IMR-90 (cell line): Measurements from ENCODE around the gene SLC25A26. TPM values are rescaled to one million over a fixed set of nuclear protein-coding genes. Genes with fewer than 3 reads are reported as not detected.

Experiments used
- ATAC-seq: fragments of 200-7000 bp; cut with Tn5 transposase; 2 replicates; pipeline ENCODE4 v1.9.1; 2020; ENCODE audit warnings: low read depth, mild to moderate bottlenecking, moderate library complexity
- BruUV-seq: library from RNA; stranded (reverse); fragments of 400-500 nt; replicated peaks from 2 replicates; lab custom pipeline; 2021; lab: Mats Ljungman, UMichigan
- CTCF ChIA-PET: fragments of 300-600 bp; formaldehyde crosslinking; extraction: SDS; loops from one replicate; lab custom pipeline; 2021; ENCODE audit warnings: antibody characterized with exemption; lab: Yijun Ruan, JAX
- POLR2A ChIA-PET: fragments of 300-600 bp; sonication (Branson Sonifier 250); formaldehyde crosslinking; loops from one replicate; lab custom pipeline; 2022; ENCODE audit warnings: antibody characterized with exemption; ENCODE audit not compliant: unreplicated experiment; lab: Charles Lee
- DNase-seq: peaks from one replicate; pipeline ENCODE4 v3.0.0; 2013
- H2AFZ ChIP-seq: replicated peaks from 2 replicates; pipeline ENCODE3; 2013; ENCODE audit warnings: low read length, mild to moderate bottlenecking; ENCODE audit not compliant: poor library complexity
- H2AK5ac ChIP-seq: 2 replicates; pipeline ENCODE4 v1.6.1; 2013; ENCODE audit warnings: low read depth, low read length, inconsistent platforms
- H2AK9ac ChIP-seq: replicated peaks from 2 replicates; pipeline ENCODE3; 2013; ENCODE audit warnings: mild to moderate bottlenecking, low read depth, low read length, moderate library complexity; ENCODE audit not compliant: poor library complexity
- H2BK120ac ChIP-seq: 2 replicates; pipeline ENCODE4 v1.6.1; 2013; ENCODE audit warnings: low read depth, low read length, inconsistent platforms
- H2BK15ac ChIP-seq: 3 replicates; pipeline ENCODE4 v1.6.1; 2013; ENCODE audit warnings: low read depth, low read length, inconsistent platforms
- H2BK20ac ChIP-seq: 2 replicates; pipeline ENCODE4 v1.6.1; 2013; ENCODE audit warnings: low read depth, mild to moderate bottlenecking, inconsistent platforms, low read length, moderate library complexity
- H2BK5ac ChIP-seq: 2 replicates; pipeline ENCODE4 v1.6.1; 2013; ENCODE audit warnings: mild to moderate bottlenecking, low read depth, low read length, inconsistent platforms; ENCODE audit not compliant: poor library complexity, severe bottlenecking
- H3K14ac ChIP-seq: replicated peaks from 2 replicates; pipeline ENCODE4 v1.6.1; 2013; ENCODE audit warnings: low read depth, low read length, inconsistent platforms
- H3K18ac ChIP-seq: 2 replicates; pipeline ENCODE4 v1.6.1; 2013; ENCODE audit warnings: low read depth, low read length, control low read depth
- H3K23ac ChIP-seq: 2 replicates; pipeline ENCODE4 v1.6.1; 2013; ENCODE audit warnings: low read depth, low read length, inconsistent platforms
- H3K27ac ChIP-seq: 2 replicates; pipeline ENCODE4 v1.5.1; 2013; ENCODE audit warnings: mild to moderate bottlenecking, control low read depth, low read length; ENCODE audit not compliant: insufficient read depth
- H3K27me3 ChIP-seq: 2 replicates; pipeline ENCODE4 v1.6.1; 2013; ENCODE audit warnings: low read length; ENCODE audit not compliant: control insufficient read depth, insufficient read depth
- H3K36me3 ChIP-seq: 2 replicates; pipeline ENCODE4 v1.6.1; 2013; ENCODE audit warnings: low read length, mixed read lengths; ENCODE audit not compliant: control insufficient read depth, insufficient read depth
- H3K4ac ChIP-seq: 2 replicates; pipeline ENCODE4 v1.6.1; 2013; ENCODE audit warnings: low read depth, low read length, inconsistent platforms
- H3K4me1 ChIP-seq: 2 replicates; pipeline ENCODE4 v1.6.1; 2013; ENCODE audit warnings: low read length, mixed read lengths; ENCODE audit not compliant: control insufficient read depth, insufficient read depth
- H3K4me2 ChIP-seq: 2 replicates; pipeline ENCODE4 v1.6.1; 2013; ENCODE audit warnings: low read depth, mild to moderate bottlenecking, control low read depth, low read length, moderate library complexity
- H3K4me3 ChIP-seq: 2 replicates; pipeline ENCODE4 v1.5.1; 2013; ENCODE audit warnings: low read depth, mild to moderate bottlenecking, control low read depth, low read length, moderate library complexity; ENCODE audit not compliant: insufficient read depth
- H3K56ac ChIP-seq: 2 replicates; pipeline ENCODE4 v1.6.1; 2013; ENCODE audit warnings: low read length, inconsistent platforms; ENCODE audit not compliant: insufficient read depth; ENCODE audit errors: extremely low read depth
- H3K79me1 ChIP-seq, 2 experiments: 2 replicates each; pipeline ENCODE4 v1.6.1; 2013; ENCODE audit warnings: low read length in 2 of 2, inconsistent platforms in 1 of 2, low read depth in 1 of 2
- H3K9ac ChIP-seq: 2 replicates; pipeline ENCODE4 v1.6.1; 2013; ENCODE audit warnings: low read depth, low read length, control low read depth
- H3K9me1 ChIP-seq: 2 replicates; pipeline ENCODE4 v1.6.1; 2013; ENCODE audit warnings: low read length, inconsistent platforms; ENCODE audit not compliant: insufficient read depth
- H3K9me3 ChIP-seq: 2 replicates; pipeline ENCODE4 v1.6.1; 2013; ENCODE audit warnings: low read length; ENCODE audit not compliant: control insufficient read depth, insufficient read depth
- H4K20me1 ChIP-seq: 2 replicates; pipeline ENCODE4 v1.6.1; 2013; ENCODE audit warnings: low read length, inconsistent platforms; ENCODE audit not compliant: insufficient read depth
- H4K5ac ChIP-seq: 2 replicates; pipeline ENCODE4 v1.6.1; 2013; ENCODE audit warnings: mild to moderate bottlenecking, low read depth, low read length, control low read depth
- H4K8ac ChIP-seq, 2 experiments: 2 replicates each; pipeline ENCODE4 v1.6.1; 2013; ENCODE audit warnings: low read depth in 2 of 2, low read length in 2 of 2, control low read depth in 1 of 2, inconsistent platforms in 1 of 2
- H4K91ac ChIP-seq: 2 replicates; pipeline ENCODE4 v1.6.1; 2013; ENCODE audit warnings: low read depth, low read length, inconsistent platforms; ENCODE audit not compliant: insufficient read depth
- MAFK ChIP-seq: IDR thresholded peaks from 2 replicates; pipeline ENCODE4 v1.6.1; 2012; ENCODE audit warnings: low read depth, low read length, improper control_type of control experiment
- RCOR1 ChIP-seq: IDR thresholded peaks from 2 replicates; pipeline ENCODE4 v1.6.1; 2012; ENCODE audit warnings: mild to moderate bottlenecking, low read length, improper control_type of control experiment; ENCODE audit not compliant: insufficient replicate concordance
- USF2 ChIP-seq: fragments of 150-350 bp; IDR thresholded peaks from 2 replicates; pipeline ENCODE4 v1.6.1; 2017; ENCODE audit warnings: mild to moderate bottlenecking, antibody characterized with exemption, low read length, low read depth
- WGBS, 2 experiments: methylation state at CpG; one replicate each; pipeline versions ENCODE4 v1.1.5 to v1.1.7; 2013; ENCODE audit warnings: missing lambda C conversion rate in 2 of 2; ENCODE audit not compliant: insufficient read length in 1 of 2; ENCODE audit errors: extremely low coverage in 2 of 2; 5-methylcytosine and 5-hydroxymethylcytosine counted together
- dilution Hi-C: fragments of 300-500 bp; cut with HindIII; formaldehyde crosslinking; loops from one replicate; pipeline ENCODE4 v1.14.3; 2018; ENCODE audit warnings: low sequenced_read_pairs; ENCODE audit not compliant: unreplicated experiment
- in situ Hi-C: fragments of 300-500 bp; cut with MboI; formaldehyde crosslinking; loops from 3 replicates; pipeline ENCODE4 v1.14.3; 2019; ENCODE audit warnings: low sequenced_read_pairs, inconsistent platforms, mixed read lengths
- intact Hi-C: fragments of 100-400 bp; cut with micrococcal nuclease; formaldehyde crosslinking; loops from 2 replicates; pipeline ENCODE4 v1.10.0; 2022
- polyA plus RNA-seq, 3 experiments: library from polyadenylated mRNA; depleted of rRNA; stranded (reverse); fragments of >200 nt; gene quantifications; 2 replicates each; pipeline ENCODE4 v1.2.3, GENCODE V29; 2012; ENCODE audit warnings: low replicate concordance in 1 of 3
- total RNA-seq: library from RNA; depleted of rRNA; stranded (reverse); fragments of >200 nt; gene quantifications from 2 replicates; pipeline ENCODE4 v1.2.3, GENCODE V29; 2012

Gene SLC25A26
- total and polyA plus RNA-seq, 2 of the 4 experiments (the other 2 are of a cell fraction), result 10.9 to 12.7 TPM

- Histone ChIP-seq H3K18ac (no peak overlapping the region), H3K27ac (no peak overlapping the region), H3K9me3 (no peaks in the 10 kb centered on the region), H2AFZ (no peak overlapping the region), H2AK5ac (no peak overlapping the region), H3K23ac (no peak overlapping the region), H3K9ac (no peak overlapping the region), H4K20me1 (no peaks in the 10 kb centered on the region), H3K4me1 (no peaks in the 10 kb centered on the region), H3K4me2 (no peak overlapping the region), H3K4ac (no peak overlapping the region), H2BK15ac (no peak overlapping the region), H4K5ac (no peak overlapping the region), H3K79me1 (no peaks in the 10 kb centered on the region), H2AK9ac (no peak overlapping the region), H3K9me1 (no peaks in the 10 kb centered on the region), H2BK20ac (no peak overlapping the region), H3K14ac (no peak overlapping the region), H3K4me3 (no peak overlapping the region), H2BK5ac (no peak overlapping the region), H2BK120ac (no peak overlapping the region), H3K36me3 (no peaks in the 10 kb centered on the region), H3K27me3 (no peaks in the 10 kb centered on the region), H4K8ac (no peak overlapping the region), H3K56ac (no peak overlapping the region), H4K91ac (no peak overlapping the region)
- intact Hi-C loops (no loop called here), dilution Hi-C loops (no loop called here), in situ Hi-C loops (no loop called here)
- 95% methylated on average over 4 of the region's 9 CpGs; no CpG with 5 or more reads in 1 of the 2 experiments for WGBS, 2 experiments
- ChIA-PET CTCF (no interaction called here), POLR2A (no interaction called here)
- BruUV-seq, result no TSS peak
- ATAC-seq (no peak), DNase-seq (no peak)
- no peak for TF ChIP-seq USF2
- TF ChIP-seq RCOR1, result no peak
- TF ChIP-seq MAFK, result no peak
Measured at GRCh38 chr3:66344391-66344811, 123.6 kb downstream of the SLC25A26 start.
